Activated CD4-positive, alpha-beta T cell treated with anti-CD3 and anti-CD28 coated beads, Interleukin-2, Interleukin-6, amounts not matched to agents 100 ng/mL and 50 ng/mL, durations not matched to agents 16 hours and 8 hours (primary cell): ENCODE measurements around the gene SASS6.
"Not testable (repeated sequence)": the region's sequence is repeated elsewhere in the genome, so short reads cannot be mapped to it uniquely, and the experiment has no call there.

Experiments
- DNase-seq: peaks from one replicate; pipeline ENCODE4 v3.0.0-alpha.2; 2020

SASS6 gene

GRCh38 chr1:100107696-100108095 lies 25.0 kb downstream of the SASS6 start:
- no peak for DNase-seq

DNA sequence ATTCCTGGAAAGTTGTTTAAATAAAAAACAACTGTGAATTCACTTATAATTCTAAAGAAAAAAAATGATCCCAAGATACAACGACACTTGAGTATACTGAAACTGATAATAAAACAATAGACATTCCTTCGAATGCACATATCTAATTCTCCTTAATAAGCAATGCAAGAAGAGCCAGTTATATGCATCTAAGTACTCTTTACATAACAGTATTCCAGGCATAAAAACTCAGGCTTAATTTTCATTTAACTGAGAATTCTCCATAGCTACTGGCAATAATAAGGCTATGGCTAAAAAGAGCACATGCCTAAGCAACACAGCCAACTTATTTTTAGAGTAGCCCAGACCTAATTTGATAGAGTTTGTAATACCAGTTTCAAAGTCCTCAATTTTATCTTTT lies 31.2 kb downstream of the SASS6 start:
- no peak for DNase-seq

DNA sequence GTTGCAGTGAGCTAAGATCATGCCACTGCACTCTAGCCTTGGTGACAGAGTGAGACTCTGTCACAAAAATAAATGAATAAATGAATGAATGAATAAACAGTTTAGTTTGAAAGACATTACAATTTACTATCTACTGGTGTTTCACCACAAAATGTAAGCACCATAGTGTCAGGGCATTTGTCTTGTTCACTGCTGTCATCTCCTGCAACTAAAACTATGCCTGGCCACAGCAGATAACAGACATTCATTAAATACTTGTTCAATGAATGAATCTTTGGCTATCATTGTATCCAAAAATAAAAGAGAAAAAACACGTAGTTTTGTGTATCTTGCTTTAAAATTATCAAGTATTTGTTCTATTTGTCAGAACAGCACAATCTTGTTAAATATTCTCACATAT lies 32.5 kb downstream of the SASS6 start:
- DNase-seq = no peak

- no peak for DNase-seq
Measured at GRCh38 chr1:100090471-100090870, 42.3 kb downstream of the SASS6 start.

GRCh38 chr1:100089082-100089481 lies 43.6 kb downstream of the SASS6 start:
- DNase-seq = no peak

GRCh38 chr1:100087396-100087795 lies 45.3 kb downstream of the SASS6 start:
- no peak for DNase-seq

- no peak for DNase-seq
Measured at GRCh38 chr1:100080331-100080730, 52.4 kb downstream of the SASS6 start.

DNA sequence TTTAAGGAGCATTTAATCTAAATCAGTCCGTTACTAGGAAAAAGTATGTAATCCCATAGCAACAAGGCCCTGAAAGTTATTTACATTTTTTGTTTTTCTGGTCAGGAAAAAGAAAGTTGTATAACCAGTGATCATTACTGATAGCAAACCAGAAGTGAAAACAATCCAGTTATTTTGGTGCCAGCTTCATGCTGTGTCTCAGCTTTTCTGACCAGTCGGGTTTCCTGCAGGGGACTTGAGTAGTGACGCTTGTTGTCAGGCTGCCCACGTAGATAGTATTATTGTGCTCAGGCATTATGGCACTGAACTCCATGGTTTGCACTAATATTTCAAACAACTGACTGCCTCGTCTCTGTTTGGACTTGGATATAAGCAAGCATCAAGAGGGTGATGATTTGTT lies 55.2 kb downstream of the SASS6 start:
- DNase-seq = no peak

GRCh38 chr1:100076744-100077143 lies 56.0 kb downstream of the SASS6 start:
- DNase-seq = peak; percentile 9

- DNase-seq = no peak
Measured at GRCh38 chr1:100076319-100076718, 56.4 kb downstream of the SASS6 start.

- DNase-seq = peak; percentile 16
Measured at GRCh38 chr1:100075773-100076172, 57.0 kb downstream of the SASS6 start.

GRCh38 chr1:100074604-100075395 lies 57.9 kb downstream of the SASS6 start:
- DNase-seq = no peak

DNA sequence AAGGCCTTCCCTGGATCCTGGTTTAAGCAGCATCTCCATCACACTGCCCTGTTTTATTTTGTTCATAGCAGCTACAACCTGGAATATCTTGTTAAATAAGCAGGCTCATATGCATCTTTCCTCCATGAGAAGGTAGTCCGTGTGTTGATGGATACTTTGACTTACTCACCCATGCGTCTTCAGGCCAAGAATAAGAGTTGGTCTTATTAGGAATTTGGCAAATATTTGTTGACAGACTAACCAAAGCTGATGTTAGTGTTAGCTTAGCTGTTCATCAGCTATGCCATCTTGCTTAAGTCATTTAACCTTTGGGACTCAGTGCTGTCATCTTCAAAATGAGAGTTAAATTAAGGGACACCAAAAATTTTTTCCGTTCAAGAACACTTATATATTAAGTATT lies 59.2 kb downstream of the SASS6 start:
- no peak for DNase-seq

- DNase-seq = no peak
Measured at GRCh38 chr1:100070201-100070939, 62.4 kb downstream of the SASS6 start.

- DNase-seq = no peak
Measured at GRCh38 chr1:100065969-100066227, 66.8 kb downstream of the SASS6 start.

DNA sequence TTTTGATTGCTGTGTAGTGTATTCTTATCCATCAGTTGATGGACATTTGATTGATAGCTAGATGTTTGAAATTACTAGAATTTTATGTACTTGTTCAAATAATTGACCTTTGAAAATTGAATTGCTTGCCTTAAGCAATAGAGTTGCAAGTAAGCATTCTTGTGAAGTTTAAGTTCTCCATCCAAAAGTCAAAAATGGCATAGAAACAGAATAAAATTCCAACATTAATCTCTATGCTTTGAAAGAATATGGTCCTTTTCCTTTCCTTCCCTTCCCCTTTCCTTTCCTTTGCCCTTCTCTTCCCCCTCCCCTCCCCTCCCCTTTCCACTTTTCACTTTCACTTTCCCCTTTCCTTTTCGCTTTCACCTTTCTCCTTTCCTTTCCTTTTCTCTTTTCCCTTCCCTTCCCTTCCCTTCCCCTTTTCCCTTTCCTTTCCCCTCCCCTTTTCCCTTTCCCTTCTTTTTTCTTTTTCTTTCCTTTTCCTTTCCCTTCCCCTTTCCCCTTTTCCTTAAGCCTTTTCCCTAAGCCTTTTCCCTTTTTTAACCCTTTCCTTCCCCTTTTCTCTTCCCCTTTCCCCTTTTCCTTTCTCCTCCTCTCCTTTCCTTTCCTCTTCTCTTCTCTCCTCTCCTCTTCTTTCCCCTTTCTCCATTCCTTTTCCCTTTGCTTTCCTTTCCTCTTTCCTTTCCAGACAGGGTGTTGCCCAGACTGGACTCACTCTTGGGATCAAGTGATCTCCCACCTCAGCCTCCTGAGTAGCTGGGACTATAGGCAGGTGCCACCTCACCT lies 67.4 kb downstream of the SASS6 start:
- no peak for DNase-seq

- DNase-seq = no peak
Measured at GRCh38 chr1:100061681-100062080, 71.0 kb downstream of the SASS6 start.

DNA sequence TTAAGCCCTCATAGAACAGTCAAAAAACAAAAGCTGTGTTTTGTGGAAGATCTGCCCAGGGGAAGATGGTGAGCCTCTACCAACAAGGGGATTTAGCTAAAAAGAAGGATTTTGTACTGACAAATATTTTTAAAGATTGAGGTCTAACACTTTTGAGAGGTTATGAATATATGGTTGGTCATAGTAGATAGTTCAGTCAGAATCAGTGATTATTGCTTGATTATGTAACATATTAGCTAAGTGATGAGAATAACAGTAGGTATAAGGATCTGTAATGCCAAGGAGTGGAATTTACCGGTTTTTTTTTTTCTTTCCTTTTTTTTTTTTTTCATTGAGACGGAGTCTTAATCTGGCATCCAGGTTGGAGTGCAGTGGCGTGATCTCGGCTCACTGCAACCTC lies 79.0 kb downstream of the SASS6 start:
- no peak for DNase-seq

GRCh38 chr1:100053119-100053518 lies 79.6 kb downstream of the SASS6 start:
- DNase-seq = no peak

- no peak for DNase-seq
Measured at GRCh38 chr1:100051893-100052292, 80.8 kb downstream of the SASS6 start.

GRCh38 chr1:100051401-100051800 lies 81.3 kb downstream of the SASS6 start:
- DNase-seq = no peak

GRCh38 chr1:100050139-100050538 lies 82.6 kb downstream of the SASS6 start:
- no peak for DNase-seq

DNA sequence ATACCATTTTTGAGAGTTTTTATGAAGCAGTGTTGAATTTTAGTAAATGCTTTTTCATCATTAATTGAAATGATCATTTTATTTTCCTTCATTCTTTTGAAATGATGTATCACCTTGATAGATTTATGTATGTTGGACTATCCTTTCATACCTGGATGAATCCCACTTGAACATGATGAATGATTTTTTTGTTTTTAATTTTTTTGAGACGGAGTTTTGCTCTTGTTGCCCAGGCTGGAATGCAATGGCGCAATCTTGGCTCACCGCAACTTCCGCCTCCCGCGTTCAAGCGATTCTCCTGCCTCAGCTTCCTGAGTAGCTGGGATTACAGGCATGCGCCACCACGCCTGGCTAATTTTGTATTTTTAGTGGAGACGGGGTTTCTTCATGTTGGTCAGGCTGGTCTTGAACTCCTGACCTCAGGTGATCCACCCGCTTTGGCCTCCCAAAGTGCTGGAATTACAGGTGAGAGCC lies 85.5 kb downstream of the SASS6 start:
- DNase-seq = not testable (repeated sequence)

DNA sequence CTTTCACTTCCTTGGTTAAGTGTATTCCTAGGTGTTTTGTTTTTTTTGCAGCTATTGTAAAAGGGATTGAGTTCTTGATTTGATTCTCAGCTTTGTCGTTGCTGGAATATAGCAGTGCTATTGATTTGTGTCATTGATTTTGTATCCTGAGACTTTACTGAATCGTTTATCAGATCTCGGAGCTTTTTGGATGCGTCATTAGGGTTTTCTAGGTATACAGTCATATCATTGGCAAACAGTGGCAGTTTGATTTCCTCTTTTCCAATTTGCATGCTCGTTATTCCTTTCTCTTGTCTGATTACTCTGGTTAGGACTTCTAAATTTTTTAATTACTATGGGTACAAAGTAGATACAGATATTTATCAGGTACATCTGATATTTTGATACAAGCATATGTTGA lies 87.5 kb downstream of the SASS6 start:
- no peak for DNase-seq
